OCI-LY1 (cell line): ENCODE data around the gene LARP4B.

Experiments used
- H2AFZ ChIP-seq: fragments of 200-600 bp; sonication (generic), shearing (Covaris generic); 2 replicates; pipeline ENCODE4 v1.6.0; 2014; ENCODE audit warnings: antibody characterized with exemption, mild to moderate bottlenecking, low read length
- H3F3A ChIP-seq: fragments of 200-600 bp; sonication (generic), shearing (Covaris generic); 2 replicates; pipeline ENCODE4 v1.6.0; 2014; ENCODE audit warnings: mild to moderate bottlenecking, antibody characterized with exemption, low read length, moderate library complexity; ENCODE audit not compliant: insufficient read depth
- H3K27ac ChIP-seq: fragments of 200-600 bp; sonication (generic); 2 replicates; pipeline ENCODE4 v1.5.1; 2014; ENCODE audit warnings: low read length, mixed run types, mild to moderate bottlenecking, low read depth; ENCODE audit not compliant: poor library complexity, severe bottlenecking
- H3K27me3 ChIP-seq: fragments of 200-600 bp; sonication (generic); 2 replicates; pipeline ENCODE4 v1.6.0; 2014; ENCODE audit warnings: antibody characterized with exemption, mild to moderate bottlenecking, low read length, moderate library complexity; ENCODE audit not compliant: insufficient read depth
- H3K36me3 ChIP-seq: fragments of 200-600 bp; sonication (generic); 2 replicates; pipeline ENCODE4 v1.6.1; 2014; ENCODE audit warnings: mild to moderate bottlenecking, antibody characterized with exemption, low read length, moderate library complexity, mixed read lengths; ENCODE audit not compliant: insufficient read depth
- H3K4me1 ChIP-seq: fragments of 200-600 bp; sonication (generic); 2 replicates; pipeline ENCODE4 v1.5.1; 2014; ENCODE audit warnings: mild to moderate bottlenecking, low read length, moderate library complexity; ENCODE audit not compliant: insufficient read depth, severe bottlenecking
- H3K4me2 ChIP-seq: fragments of 200-600 bp; sonication (generic), shearing (Covaris generic); 2 replicates; pipeline ENCODE4 v1.6.1; 2014; ENCODE audit warnings: low read length
- H3K4me3 ChIP-seq: fragments of 200-600 bp; sonication (generic); 2 replicates; pipeline ENCODE4 v1.5.1; 2014; ENCODE audit warnings: low read length, low read depth, mild to moderate bottlenecking, mixed read lengths; ENCODE audit not compliant: poor library complexity, severe bottlenecking
- H3K79me2 ChIP-seq: fragments of 200-600 bp; shearing (Covaris generic); 2 replicates; pipeline ENCODE4 v1.6.1; 2016; ENCODE audit warnings: mixed run types, low read length, mixed read lengths; ENCODE audit not compliant: insufficient read depth
- H3K9ac ChIP-seq: fragments of 200-600 bp; sonication (generic), shearing (Covaris generic); 2 replicates; pipeline ENCODE4 v1.6.1; 2014; ENCODE audit warnings: mild to moderate bottlenecking, low read length, mixed read lengths
- H3K9me2 ChIP-seq: fragments of 200-600 bp; sonication (generic), shearing (Covaris generic); 2 replicates; pipeline ENCODE4 v1.6.1; 2014; ENCODE audit warnings: low read depth, mild to moderate bottlenecking, low read length, mixed read lengths
- H3K9me3 ChIP-seq: fragments of 200-600 bp; shearing (Covaris generic); 2 replicates; pipeline ENCODE4 v1.6.1; 2014; ENCODE audit warnings: low read length, mixed read lengths
- H4K20me1 ChIP-seq: fragments of 200-600 bp; sonication (generic), shearing (Covaris generic); 2 replicates; pipeline ENCODE4 v1.6.0; 2016; ENCODE audit warnings: mild to moderate bottlenecking, low read length; ENCODE audit not compliant: insufficient read depth
- CTCF ChIP-seq: fragments of 200-600 bp; sonication (generic), shearing (Covaris generic); IDR thresholded peaks from 2 replicates; pipeline ENCODE4 v1.5.1; 2017; ENCODE audit warnings: mild to moderate bottlenecking, antibody characterized with exemption, low read length, moderate library complexity, mixed read lengths
- EZH2 ChIP-seq: fragments of 200-600 bp; sonication (generic), shearing (Covaris generic); IDR thresholded peaks from 2 replicates; pipeline ENCODE4 v1.8.0; 2017; ENCODE audit warnings: borderline replicate concordance, mixed run types, mild to moderate bottlenecking, antibody characterized with exemption, low read length, moderate library complexity, mixed read lengths

LARP4B gene

GRCh38 chr10:867807-868206, 63.7 kb downstream of the LARP4B start:
- no peaks in the 10 kb centered on the region for H3K79me2 ChIP-seq
- peaks cover 75% of the 10 kb centered on the region for H3K36me3 ChIP-seq
- H2AFZ ChIP-seq, result no peak overlapping the region
- no peak overlapping the region for H3K9ac ChIP-seq
- TF ChIP-seq EZH2 (no peak), CTCF (no peak)
- H3K4me3 ChIP-seq, result no peak overlapping the region
- H4K20me1 ChIP-seq, result no peaks in the 10 kb centered on the region
- no peaks in the 10 kb centered on the region for H3F3A ChIP-seq
- no peak overlapping the region for H3K27ac ChIP-seq
- H3K9me3 ChIP-seq, result no peaks in the 10 kb centered on the region
- no peak overlapping the region for H3K4me2 ChIP-seq
- H3K9me2 ChIP-seq, result no peaks in the 10 kb centered on the region
- no peaks in the 10 kb centered on the region for H3K4me1 ChIP-seq
- no peaks in the 10 kb centered on the region for H3K27me3 ChIP-seq

GRCh38 chr10:866577-866941, 64.9 kb downstream of the LARP4B start:
- peaks cover 79% of the 10 kb centered on the region for H3K36me3 ChIP-seq

GRCh38 chr10:865924-866576, 65.5 kb downstream of the LARP4B start:
- no peaks in the 10 kb centered on the region for H3K9me3 ChIP-seq
- H4K20me1 ChIP-seq, result no peaks in the 10 kb centered on the region
- no peak overlapping the region for H2AFZ ChIP-seq
- H3K79me2 ChIP-seq, result no peaks in the 10 kb centered on the region
- H3K4me3 ChIP-seq, result no peak overlapping the region
- no peak overlapping the region for H3K9ac ChIP-seq
- no peaks in the 10 kb centered on the region for H3K4me1 ChIP-seq
- H3F3A ChIP-seq, result no peaks in the 10 kb centered on the region
- no peak overlapping the region for H3K27ac ChIP-seq
- H3K27me3 ChIP-seq, result no peaks in the 10 kb centered on the region
- no peak for TF ChIP-seq CTCF
- TF ChIP-seq EZH2, result no peak
- H3K9me2 ChIP-seq, result no peaks in the 10 kb centered on the region
- no peak overlapping the region for H3K4me2 ChIP-seq
- H3K36me3 ChIP-seq, result peaks cover 79% of the 10 kb centered on the region

More at GRCh38 chr10:866577-866941, 64.9 kb downstream of the LARP4B start:
- H3K4me1 ChIP-seq, result no peaks in the 10 kb centered on the region
- H3K9me3 ChIP-seq, result no peaks in the 10 kb centered on the region
- H3K9ac ChIP-seq, result no peak overlapping the region
- no peaks in the 10 kb centered on the region for H3K9me2 ChIP-seq
- H3K27me3 ChIP-seq, result no peaks in the 10 kb centered on the region
- H3K4me2 ChIP-seq, result no peak overlapping the region
- H3K79me2 ChIP-seq, result no peaks in the 10 kb centered on the region
- H3F3A ChIP-seq, result no peaks in the 10 kb centered on the region
- no peak overlapping the region for H3K4me3 ChIP-seq
- TF ChIP-seq CTCF, result no peak
- TF ChIP-seq EZH2, result no peak
- no peak overlapping the region for H2AFZ ChIP-seq
- H3K27ac ChIP-seq, result no peak overlapping the region
- no peaks in the 10 kb centered on the region for H4K20me1 ChIP-seq
